Measurements from ENCODE around the gene PPP6R2. TPM values are rescaled to one million over a fixed set of nuclear protein-coding genes. Genes with fewer than 3 reads are reported as not detected.
A peak's percentile ranks its signal among the peaks of the same experiment; 100 is the strongest.
"Not testable (repeated sequence)": the region's sequence is repeated elsewhere in the genome, so short reads cannot be mapped to it uniquely, and the experiment has no call there.

PPP6R2 gene
- total RNA-seq, 1 donor from 2014 or later: 57.3 TPM

GRCh38 chr22:50398831-50399648 is 55.9 kb downstream of the PPP6R2 start:
- no peak for DNase-seq (ENCODE audit: low read depth)

DNA sequence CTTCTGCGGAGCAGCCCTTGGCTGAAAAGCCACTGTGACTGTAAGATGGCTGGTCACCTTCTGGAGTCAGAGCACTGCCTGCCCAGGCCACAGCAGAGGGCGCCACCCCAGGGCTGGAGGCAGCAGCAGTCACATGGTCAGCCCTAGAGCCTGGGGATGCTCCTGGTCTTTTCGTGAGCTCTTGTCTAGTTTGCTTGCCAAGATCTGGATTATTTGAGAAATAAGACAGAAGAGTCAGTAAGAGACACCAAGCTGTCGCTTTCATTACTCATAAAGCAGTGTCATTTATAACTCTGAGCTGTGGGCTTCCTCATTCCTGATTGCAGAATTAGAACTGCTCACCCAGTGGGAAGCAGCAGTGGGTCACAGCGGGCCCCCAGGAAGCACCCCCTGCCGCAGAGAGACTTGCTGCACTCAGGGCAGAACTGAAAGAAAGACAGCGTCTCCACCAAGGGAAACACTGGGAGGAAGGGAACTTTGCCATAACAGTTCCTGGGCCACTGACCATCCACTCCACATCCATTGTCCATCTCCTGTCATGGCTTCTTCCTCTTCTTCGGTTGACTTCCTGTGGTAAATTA is 56.7 kb downstream of the PPP6R2 start:
- peak; percentile 11 for DNase-seq (ENCODE audit: low read depth)

DNA sequence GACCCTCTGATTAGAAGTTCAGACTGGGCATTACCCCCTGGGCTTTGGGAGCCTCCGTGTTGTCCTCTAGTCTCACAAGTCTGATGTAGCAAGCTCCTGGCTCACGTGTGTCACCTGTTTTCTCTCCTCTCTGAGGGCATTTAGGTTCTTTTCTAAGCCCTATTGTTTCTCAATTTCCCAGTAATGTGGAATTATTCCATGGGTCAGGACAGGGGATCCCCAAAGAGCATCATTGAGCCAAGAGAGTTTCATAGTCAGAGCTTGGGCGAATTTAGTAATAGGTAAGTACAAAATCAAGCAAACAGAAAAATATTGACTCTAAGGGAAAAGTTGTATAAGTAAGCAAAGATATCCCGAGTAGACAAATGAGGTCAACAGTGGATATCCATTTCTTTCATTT is 57.3 kb downstream of the PPP6R2 start:
- DNase-seq (ENCODE audit: low read depth): no peak

- no peak for DNase-seq (ENCODE audit: low read depth)
Measured at GRCh38 chr22:50400931-50401330, 57.8 kb downstream of the PPP6R2 start.

- no peak for DNase-seq (ENCODE audit: low read depth)
Measured at GRCh38 chr22:50401907-50402306, 58.8 kb downstream of the PPP6R2 start.

DNA sequence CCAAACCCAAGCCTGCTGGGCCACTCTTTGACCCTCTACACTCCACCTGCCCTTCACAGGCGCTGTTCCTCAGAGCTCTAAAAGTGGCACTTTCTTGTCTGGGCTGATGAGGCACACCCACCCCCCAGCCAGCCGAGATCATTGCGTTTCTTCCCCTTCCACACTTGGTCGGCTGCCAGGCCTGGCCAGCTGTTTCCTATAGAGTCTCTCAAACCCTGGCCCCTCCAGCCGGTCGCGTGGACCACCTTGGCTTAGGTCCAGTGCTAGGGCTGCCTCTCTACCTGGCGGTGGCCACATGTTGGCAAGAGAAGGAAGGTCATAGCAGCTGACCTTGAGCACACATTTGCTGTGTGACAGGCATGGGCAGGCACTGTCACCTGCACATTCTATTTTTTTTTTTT is 60.6 kb downstream of the PPP6R2 start:
- no peak for DNase-seq (ENCODE audit: low read depth)

DNA sequence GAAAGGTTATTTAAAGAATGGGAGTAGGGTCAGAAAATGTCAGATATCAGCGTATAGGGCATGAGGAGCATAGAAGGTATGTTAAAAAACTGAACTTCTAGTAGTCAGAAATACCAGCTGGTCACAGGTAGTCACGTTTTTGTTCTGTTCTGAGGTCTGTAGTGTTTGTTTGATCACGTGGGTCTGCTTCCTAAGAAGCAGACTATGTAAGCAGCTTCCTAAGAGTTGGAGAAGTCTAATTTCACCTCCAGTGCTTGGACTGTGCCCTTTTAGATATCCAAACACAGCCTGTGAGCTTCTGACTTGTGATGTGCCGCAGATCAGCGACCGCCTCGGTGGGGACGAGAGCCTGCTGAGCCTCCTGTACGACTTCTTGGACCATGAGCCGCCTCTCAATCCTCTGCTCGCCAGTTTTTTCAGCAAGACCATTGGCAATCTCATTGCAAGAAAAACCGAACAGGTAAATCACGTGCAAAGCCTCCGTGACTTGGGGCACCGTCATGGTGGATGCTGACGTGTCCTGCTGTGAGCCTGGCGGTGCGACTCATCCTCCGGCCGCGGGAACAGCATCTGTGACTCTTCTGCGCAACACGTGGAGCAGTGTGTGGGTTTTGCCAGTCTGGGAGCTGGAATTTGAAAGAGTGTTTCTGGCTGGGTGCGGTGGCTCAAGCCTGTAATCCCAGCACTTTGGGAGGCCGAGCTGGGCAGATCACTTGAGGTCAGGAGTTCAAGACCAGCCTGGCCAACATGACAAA is 63.5 kb downstream of the PPP6R2 start:
- no peak for DNase-seq (ENCODE audit: low read depth)

DNA sequence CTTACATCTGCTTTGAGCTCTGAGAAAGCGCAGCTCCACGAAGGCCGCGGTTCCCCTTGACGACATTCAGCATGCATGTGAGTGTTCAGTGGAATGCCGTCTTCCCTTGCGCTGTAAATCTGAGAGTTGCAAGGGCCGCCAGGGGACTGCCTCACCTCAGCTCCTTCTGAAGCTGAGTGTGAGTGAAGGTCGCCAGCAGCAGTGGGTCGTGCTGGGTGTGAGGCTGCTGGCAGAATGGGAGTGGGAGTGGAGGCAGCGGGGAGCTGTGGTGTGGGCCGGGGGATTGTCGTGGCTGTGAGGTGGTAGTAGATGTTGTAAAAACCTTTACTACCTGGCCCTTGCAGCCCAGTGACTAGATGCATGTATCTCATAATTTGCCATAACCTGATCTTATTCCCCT is 65.2 kb downstream of the PPP6R2 start:
- no peak for DNase-seq (ENCODE audit: low read depth)

GRCh38 chr22:50408954-50409353 is 65.8 kb downstream of the PPP6R2 start:
- not testable (repeated sequence) for DNase-seq (ENCODE audit: low read depth)

GRCh38 chr22:50414476-50415248 is 71.5 kb downstream of the PPP6R2 start:
- no peak for DNase-seq (ENCODE audit: low read depth)

- DNase-seq (ENCODE audit: low read depth): no peak
Measured at GRCh38 chr22:50415426-50415825, 72.3 kb downstream of the PPP6R2 start.

- DNase-seq (ENCODE audit: low read depth): no peak
Measured at GRCh38 chr22:50416996-50417395, 73.9 kb downstream of the PPP6R2 start.

DNA sequence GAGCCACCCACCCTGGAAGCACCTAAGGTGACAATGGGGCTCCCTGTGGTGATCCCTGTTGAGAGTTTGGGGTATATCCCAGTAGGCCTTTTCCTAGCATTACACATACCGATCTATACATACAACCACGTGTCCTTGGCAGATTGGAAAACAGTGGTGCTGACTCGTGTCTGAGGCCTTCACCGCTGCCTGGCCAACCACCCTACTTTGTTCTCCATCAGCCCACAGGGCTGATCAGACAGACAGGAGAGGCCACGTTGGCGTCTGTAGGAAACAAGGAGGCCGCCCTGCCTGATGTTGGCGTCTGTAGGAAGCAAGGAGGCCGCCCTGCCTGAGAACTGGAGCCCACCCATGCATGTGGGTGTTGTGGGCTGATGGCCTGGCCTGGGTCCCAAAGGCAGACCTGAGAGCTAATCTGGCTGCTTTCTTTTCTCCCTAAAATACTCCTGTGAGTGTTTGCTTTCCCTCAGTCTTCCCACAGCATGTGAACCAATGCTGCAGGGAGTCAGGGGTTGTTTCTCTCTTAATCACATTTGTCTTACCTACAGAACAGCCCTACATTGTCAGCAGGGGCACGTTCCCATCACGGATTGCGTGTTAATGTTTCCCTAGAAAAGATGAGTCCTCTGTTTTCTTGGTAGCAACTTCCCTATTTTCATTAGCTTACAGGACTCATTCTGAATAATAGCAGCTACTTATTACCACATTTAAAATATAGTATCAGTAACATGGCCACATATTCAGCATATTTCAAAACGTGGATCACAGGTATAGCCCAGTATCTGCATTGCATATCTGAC is 74.5 kb downstream of the PPP6R2 start:
- no peak for DNase-seq (ENCODE audit: low read depth)

- DNase-seq (ENCODE audit: low read depth): no peak
Measured at GRCh38 chr22:50418624-50419023, 75.5 kb downstream of the PPP6R2 start.

DNA sequence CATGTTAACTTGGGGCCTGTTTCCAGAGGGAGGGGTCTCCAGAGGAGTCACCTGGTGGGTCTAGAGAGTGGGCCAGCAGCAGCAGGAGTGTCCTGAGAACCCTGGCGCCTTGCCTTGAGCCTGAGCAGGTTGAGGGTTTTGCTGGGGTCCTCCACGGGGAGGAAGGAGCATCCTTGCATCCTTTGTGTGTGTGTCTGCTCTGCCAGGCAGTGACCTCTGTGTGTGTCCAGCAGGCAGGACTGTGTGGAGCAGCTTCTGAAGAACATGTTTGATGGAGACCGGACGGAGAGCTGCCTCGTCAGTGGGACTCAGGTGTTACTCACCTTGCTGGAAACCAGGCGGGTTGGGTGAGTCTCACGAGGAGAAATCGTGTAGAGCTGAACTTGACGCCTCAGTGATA is 76.0 kb downstream of the PPP6R2 start:
- no peak for DNase-seq (ENCODE audit: low read depth)

GRCh38 chr22:50420015-50420414 is 76.9 kb downstream of the PPP6R2 start:
- DNase-seq (ENCODE audit: low read depth): no peak

- DNase-seq (ENCODE audit: low read depth): no peak
Measured at GRCh38 chr22:50420581-50420980, 77.5 kb downstream of the PPP6R2 start.

GRCh38 chr22:50422046-50422445 is 78.9 kb downstream of the PPP6R2 start:
- DNase-seq (ENCODE audit: low read depth): no peak

GRCh38 chr22:50422961-50423815 is 80.1 kb downstream of the PPP6R2 start:
- no peak for DNase-seq (ENCODE audit: low read depth)

GRCh38 chr22:50423956-50424355 is 80.8 kb downstream of the PPP6R2 start:
- DNase-seq (ENCODE audit: low read depth): no peak

All from renal cortical epithelial cell (primary cell).